Measurements from ENCODE around the gene PCDHGA12.
"Not testable (repeated sequence)": the region's sequence is repeated elsewhere in the genome, so short reads cannot be mapped to it uniquely, and the experiment has no call there.

The PCDHGA12 gene

GRCh38 chr5:141430332-141431113 is at the start of gene PCDHGA12:
Gene PCDHGA12, plus strand, starts transcription at chr5:141430507. Its CDS starts 253 bp downstream, at chr5:141430760.
- no peak for DNase-seq (ENCODE audit: low read depth in 2 of 2)

GRCh38 chr5:141382469-141383294 is 47.6 kb upstream of the PCDHGA12 start, which contains the start of gene PCDHGA7:
Gene PCDHGA7, plus strand, starts transcription at chr5:141382742. Its CDS starts 158 bp downstream, at chr5:141382900.
- no peak for DNase-seq (ENCODE audit: low read depth in 2 of 2)

- DNase-seq (ENCODE audit: low read depth in 2 of 2): no peak
Observed at GRCh38 chr5:141383345-141383744, 47.0 kb upstream of the PCDHGA12 start.

GRCh38 chr5:141384471-141385267 is 45.6 kb upstream of the PCDHGA12 start:
- no peak for DNase-seq (ENCODE audit: low read depth in 2 of 2)

GRCh38 chr5:141387557-141388311 is 42.6 kb upstream of the PCDHGA12 start, which contains the start of gene PCDHGB4:
Gene PCDHGB4, plus strand, starts transcription at chr5:141387698. Its CDS starts 187 bp downstream, at chr5:141387885.
- DNase-seq (ENCODE audit: low read depth in 2 of 2): not testable (repeated sequence)

GRCh38 chr5:141388661-141389060 is 41.6 kb upstream of the PCDHGA12 start:
- DNase-seq (ENCODE audit: low read depth in 2 of 2): no peak

GRCh38 chr5:141389153-141390042 is 40.9 kb upstream of the PCDHGA12 start:
- no peak for DNase-seq (ENCODE audit: low read depth in 2 of 2)

- DNase-seq (ENCODE audit: low read depth in 2 of 2): no peak
Observed at GRCh38 chr5:141392429-141393198, 37.7 kb upstream of the PCDHGA12 start, which contains the start of gene PCDHGA8. Gene PCDHGA8, plus strand, starts transcription at chr5:141392633. Its CDS starts 181 bp downstream, at chr5:141392814.

GRCh38 chr5:141393267-141393666 is 37.0 kb upstream of the PCDHGA12 start:
- no peak for DNase-seq (ENCODE audit: low read depth in 2 of 2)

GRCh38 chr5:141394401-141395187 is 35.7 kb upstream of the PCDHGA12 start:
- DNase-seq (ENCODE audit: low read depth in 2 of 2): not testable (repeated sequence)

- not testable (repeated sequence) for DNase-seq (ENCODE audit: low read depth in 2 of 2)
Observed at GRCh38 chr5:141397756-141398551, 32.4 kb upstream of the PCDHGA12 start, which contains the start of gene PCDHGB5. Gene PCDHGB5, plus strand, starts transcription at chr5:141397947. Its CDS starts 181 bp downstream, at chr5:141398128.

- no peak for DNase-seq (ENCODE audit: low read depth in 2 of 2)
Observed at GRCh38 chr5:141398608-141399007, 31.7 kb upstream of the PCDHGA12 start.

GRCh38 chr5:141399555-141400258 is 30.6 kb upstream of the PCDHGA12 start:
- DNase-seq (ENCODE audit: low read depth in 2 of 2): no peak

GRCh38 chr5:141402553-141403243 is 27.6 kb upstream of the PCDHGA12 start, which contains the start of gene PCDHGA9:
Gene PCDHGA9, plus strand, starts transcription at chr5:141402778. Its CDS starts 175 bp downstream, at chr5:141402953.
- DNase-seq (ENCODE audit: low read depth in 2 of 2): no peak

- DNase-seq (ENCODE audit: low read depth in 2 of 2): no peak
Observed at GRCh38 chr5:141403387-141403786, 26.9 kb upstream of the PCDHGA12 start.
